ENCODE results near the gene PLEKHA7.
A peak's percentile ranks its signal among the peaks of the same experiment; 100 is the strongest.

PLEKHA7 gene

DNA sequence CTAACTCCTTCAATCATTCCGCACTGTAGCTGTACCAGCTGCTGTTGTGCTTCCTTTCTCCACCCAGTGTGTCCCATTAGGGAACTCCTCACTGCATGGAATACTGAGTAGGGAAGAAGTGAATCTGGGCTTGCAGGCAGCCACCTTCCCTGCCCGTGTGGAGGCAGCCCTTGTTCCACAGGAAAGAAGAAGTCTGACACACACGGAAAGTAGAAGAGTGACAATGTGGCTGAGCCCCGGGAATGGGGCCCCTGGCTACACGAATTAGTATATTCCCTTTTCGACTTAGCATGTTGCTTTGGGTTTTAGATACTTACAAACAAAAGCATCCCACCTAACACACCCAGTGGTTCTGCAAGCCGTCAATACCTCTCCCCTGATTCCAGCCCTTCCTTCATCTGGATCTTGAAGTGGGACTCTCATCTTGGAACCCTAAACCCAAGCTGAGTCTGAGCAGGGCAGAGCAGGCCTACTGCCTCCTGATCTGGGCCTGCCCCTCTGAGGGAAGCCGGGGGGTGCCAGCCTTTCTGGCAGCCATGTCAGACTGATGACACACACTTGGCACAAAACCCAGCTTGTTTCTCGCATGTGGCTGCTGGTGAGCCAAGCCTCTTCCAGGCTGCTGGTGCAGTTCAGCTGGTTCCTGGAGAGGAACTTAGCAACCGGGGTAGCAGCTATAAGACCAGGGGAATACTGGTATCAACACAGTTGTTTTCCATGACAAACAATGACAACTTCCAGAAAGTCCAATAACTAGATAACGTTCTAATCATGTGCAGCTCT is 204.1 kb downstream of the PLEKHA7 start:
- DNase-seq (ENCODE audit: low read depth) = peak; percentile 42

GRCh38 chr11:16807306-16807705 is 206.9 kb downstream of the PLEKHA7 start:
- DNase-seq (ENCODE audit: low read depth) = no peak

DNA sequence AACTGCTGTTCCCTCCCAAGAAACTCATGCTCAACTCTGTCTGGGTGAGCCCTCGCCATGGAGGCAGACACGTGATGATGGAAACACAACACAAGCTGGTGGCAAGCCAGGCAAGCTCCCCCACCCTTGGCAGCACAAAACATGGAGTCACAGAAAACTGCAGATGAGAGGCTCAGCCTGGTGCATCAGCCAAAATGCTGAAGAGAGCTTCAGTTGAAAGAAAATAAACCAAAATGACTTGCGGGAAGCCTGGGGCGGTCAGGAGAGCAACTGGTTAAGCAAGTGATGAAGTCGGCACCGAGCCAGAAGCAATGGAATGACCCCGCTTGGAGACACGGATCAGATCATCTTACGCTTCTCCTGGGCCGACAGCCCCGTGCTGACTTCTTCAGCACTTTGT is 207.4 kb downstream of the PLEKHA7 start:
- peak; percentile 76 for DNase-seq (ENCODE audit: low read depth)

- DNase-seq (ENCODE audit: low read depth) = peak; percentile 55
These were observed 208.3 kb downstream of the PLEKHA7 start for GRCh38 chr11:16805938-16806337.

GRCh38 chr11:16804104-16804947 is 209.9 kb downstream of the PLEKHA7 start:
- DNase-seq (ENCODE audit: low read depth) = peak; percentile 81

DNA sequence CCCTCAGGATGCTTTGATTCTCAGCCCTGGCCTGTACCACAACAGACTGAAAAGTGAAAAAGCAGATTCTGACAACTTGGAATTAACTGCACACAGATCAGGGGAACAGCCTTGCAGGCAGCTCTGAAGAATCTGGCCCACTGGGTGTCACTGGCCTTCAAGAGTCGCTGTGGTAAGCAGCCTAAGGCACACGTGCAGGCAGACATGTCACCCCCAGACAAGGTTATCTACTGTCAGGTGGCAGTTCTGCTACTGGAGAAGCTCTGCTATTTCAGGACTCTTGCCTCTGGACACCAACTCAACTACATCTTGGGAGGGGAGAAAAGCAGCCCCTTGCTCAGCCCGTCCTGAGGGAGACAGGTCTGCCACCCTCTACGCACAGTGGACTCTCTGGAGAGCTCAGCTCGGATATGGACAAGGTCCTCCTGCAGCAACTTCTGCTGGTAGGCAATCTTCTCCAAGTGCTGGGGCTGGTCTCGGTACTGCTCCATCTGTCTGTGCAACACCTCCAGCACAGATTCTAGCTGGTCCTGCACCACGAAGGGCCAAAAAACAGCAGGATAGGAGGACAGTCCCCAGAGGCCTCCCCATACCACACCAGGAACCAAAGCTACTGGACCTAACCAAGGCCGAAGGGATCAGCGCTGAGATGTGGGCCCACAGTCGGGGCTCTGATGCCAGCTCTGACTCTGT is 212.8 kb downstream of the PLEKHA7 start:
- DNase-seq (ENCODE audit: low read depth) = no peak

- no peak for DNase-seq (ENCODE audit: low read depth)
These were observed 213.8 kb downstream of the PLEKHA7 start for GRCh38 chr11:16800382-16800781.

DNA sequence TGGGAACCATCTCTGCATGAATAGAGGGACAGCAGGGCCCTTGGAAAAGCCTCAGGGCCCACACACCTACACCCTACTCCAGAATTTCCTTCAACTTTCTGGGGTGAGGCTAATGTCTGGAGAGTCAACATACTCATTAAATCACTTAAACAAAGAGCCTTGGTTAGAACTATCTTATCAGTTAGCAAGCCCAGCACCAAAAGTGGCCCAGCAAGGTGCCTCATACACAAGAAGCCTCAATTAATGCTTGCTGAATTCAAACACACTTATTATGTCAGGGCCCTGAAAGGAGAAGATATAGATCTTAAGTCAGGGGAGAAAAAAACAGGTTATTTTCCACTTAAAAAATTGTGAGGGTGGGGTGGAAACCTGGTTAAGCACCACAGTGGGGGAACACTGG is 214.3 kb downstream of the PLEKHA7 start:
- DNase-seq (ENCODE audit: low read depth) = no peak

- DNase-seq (ENCODE audit: low read depth) = no peak
These were observed 215.0 kb downstream of the PLEKHA7 start for GRCh38 chr11:16799221-16799620.

GRCh38 chr11:16797776-16798175 is 216.4 kb downstream of the PLEKHA7 start:
- no peak for DNase-seq (ENCODE audit: low read depth)

GRCh38 chr11:16796311-16796710 is 217.9 kb downstream of the PLEKHA7 start:
- no peak for DNase-seq (ENCODE audit: low read depth)

- peak; percentile 27 for DNase-seq (ENCODE audit: low read depth)
These were observed 219.1 kb downstream of the PLEKHA7 start for GRCh38 chr11:16795146-16795545.

- no peak for DNase-seq (ENCODE audit: low read depth)
These were observed 220.0 kb downstream of the PLEKHA7 start for GRCh38 chr11:16794047-16794818.

DNA sequence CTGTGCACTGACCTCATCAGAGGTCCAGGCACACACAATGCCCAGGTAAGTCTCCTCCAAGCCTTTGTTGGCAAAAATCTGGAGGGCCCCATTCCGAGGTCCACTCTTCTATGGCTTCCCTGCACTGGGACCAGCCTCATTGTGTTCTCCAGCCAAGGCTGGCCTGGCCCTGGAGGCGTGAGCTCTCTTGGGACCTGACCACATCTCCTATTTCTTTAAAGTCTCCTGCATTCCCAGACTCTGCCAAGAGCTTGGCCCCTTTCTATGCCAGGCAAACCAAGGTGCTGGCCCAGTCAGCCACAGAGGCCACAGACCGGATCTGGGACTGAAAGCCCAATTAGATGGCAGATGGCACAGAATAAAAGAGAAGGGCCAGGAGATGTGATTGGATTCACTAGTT is 220.7 kb downstream of the PLEKHA7 start:
- no peak for DNase-seq (ENCODE audit: low read depth)

GRCh38 chr11:16793009-16793408 is 221.2 kb downstream of the PLEKHA7 start:
- DNase-seq (ENCODE audit: low read depth) = no peak

DNA sequence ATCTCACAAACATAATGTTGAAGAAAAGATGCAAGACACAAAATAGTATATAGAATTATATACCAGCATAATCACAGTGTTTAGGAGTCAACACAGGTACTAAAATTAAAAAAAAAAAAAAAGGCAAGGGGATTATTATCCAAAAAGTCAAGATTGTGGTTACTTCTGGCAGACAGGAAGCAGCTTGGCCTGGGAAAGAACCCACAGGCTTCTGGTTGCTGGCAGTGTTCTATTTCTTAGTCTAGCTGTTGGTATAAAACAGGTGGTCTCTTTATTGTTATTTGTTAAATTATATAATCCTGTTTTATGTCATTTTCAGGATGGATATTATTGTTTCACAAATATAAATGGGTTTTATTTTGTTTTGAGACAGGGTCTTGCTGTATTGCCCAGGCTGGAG is 221.8 kb downstream of the PLEKHA7 start:
- peak; percentile 53 for DNase-seq (ENCODE audit: low read depth)

DNA sequence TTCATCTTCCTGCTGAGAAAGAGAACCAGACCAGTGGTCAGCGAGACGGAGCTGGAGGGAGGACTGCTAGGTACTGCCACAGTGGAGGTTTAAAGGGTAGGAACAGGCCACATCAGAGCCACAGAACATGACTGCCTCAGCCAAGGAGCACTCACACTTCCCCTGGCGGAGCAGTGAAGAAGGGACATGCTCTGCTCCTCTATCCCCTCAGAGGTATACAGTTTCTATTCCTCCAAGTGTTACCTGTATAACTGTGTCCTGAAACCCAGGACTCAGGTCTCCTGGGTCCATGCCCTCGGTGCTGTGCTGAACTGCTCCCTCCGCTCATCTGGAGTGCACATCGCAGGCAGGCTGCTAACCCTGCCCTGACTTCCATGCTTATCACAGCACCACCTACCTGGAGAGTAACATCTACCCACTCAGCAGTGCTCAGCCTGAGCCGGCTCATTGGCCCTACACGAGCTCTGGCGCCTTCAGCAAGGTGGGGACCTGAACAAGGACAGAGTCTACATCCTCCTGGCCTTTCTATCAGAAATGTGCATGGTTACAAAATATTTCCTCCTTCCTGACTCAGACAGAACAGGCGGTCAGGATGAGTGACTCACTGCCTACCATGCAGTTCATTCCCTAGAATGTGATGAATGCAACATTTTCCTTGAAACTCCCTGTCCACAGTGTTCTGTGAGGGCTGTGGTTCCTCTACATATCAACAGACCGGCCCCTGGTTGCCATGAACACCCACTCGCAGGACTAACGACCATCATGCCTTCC is 222.8 kb downstream of the PLEKHA7 start:
- peak; percentile 95 for DNase-seq (ENCODE audit: low read depth)

GRCh38 chr11:16790486-16791190 is 223.6 kb downstream of the PLEKHA7 start:
- DNase-seq (ENCODE audit: low read depth) = no peak

- DNase-seq (ENCODE audit: low read depth) = no peak
These were observed 224.4 kb downstream of the PLEKHA7 start for GRCh38 chr11:16789560-16790485.
